22Rv1 (cell line): ENCODE measurements around the gene LYPD6B.

ENCODE experiments used
- CTCF ChIP-seq: fragments of 450-650 bp; IDR thresholded peaks from 2 replicates; pipeline ENCODE4 v1.5.1; 2017; ENCODE audit warnings: mild to moderate bottlenecking
- ZFX ChIP-seq: fragments of 450-650 bp; IDR thresholded peaks from 2 replicates; pipeline ENCODE4 v1.6.1; 2017; ENCODE audit warnings: antibody characterized with exemption, borderline replicate concordance

DNA sequence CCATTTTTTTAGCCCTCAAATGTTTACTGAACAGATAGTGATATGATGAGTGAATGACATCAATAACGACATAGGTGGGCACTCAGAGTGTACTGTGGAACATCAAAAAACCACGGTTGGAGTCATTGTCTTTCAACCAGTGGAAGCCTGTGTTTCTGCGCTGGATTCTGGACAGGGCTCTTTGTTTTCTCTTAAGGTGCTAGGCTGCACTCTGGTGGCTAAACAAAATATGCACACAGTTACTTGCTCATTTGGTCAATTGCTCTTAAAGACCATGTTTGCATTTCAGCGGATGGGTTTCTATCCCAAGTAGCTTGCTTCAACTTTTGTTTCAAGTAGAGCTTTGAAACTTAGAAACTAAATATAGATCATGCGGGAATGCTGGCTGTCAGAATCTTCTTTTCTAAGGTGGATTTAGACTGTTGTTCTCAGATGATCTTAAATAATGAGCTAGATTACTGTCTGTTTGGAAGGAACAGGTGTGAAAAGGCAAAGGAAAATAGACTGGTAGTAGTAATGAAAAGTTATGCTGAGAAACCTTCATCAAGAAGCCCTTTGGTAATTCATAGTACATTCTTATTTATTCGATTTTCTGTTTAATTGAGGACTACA is 48.5 kb upstream of the LYPD6B start:
- peak; percentile 63 for TF ChIP-seq CTCF
- no peak for TF ChIP-seq ZFX
